T47D (cell line): Measurements from ENCODE around the gene LPA.
A peak's percentile ranks its signal among the peaks of the same experiment; 100 is the strongest.
"Not testable (repeated sequence)": the region's sequence is repeated elsewhere in the genome, so short reads cannot be mapped to it uniquely, and the experiment has no call there.

ENCODE experiments used
- DNase-seq, 2 experiments: peaks; one replicate each; pipeline versions ENCODE4 v3.0.0 to v3.0.0-alpha.2; 2011 to 2012; ENCODE audit warnings: low read depth in 1 of 2, low spot score in 1 of 2
- JUND ChIP-seq: IDR thresholded peaks from 2 replicates; pipeline ENCODE4 v1.6.1; 2012; ENCODE audit warnings: low read depth
- in situ Hi-C: cut with HindIII; loops from 2 replicates; pipeline ENCODE4 v1.10.0; 2016; ENCODE audit warnings: low sequenced_read_pairs, low pct_unique_long_range_greater_than_20kb

LPA gene

DNA sequence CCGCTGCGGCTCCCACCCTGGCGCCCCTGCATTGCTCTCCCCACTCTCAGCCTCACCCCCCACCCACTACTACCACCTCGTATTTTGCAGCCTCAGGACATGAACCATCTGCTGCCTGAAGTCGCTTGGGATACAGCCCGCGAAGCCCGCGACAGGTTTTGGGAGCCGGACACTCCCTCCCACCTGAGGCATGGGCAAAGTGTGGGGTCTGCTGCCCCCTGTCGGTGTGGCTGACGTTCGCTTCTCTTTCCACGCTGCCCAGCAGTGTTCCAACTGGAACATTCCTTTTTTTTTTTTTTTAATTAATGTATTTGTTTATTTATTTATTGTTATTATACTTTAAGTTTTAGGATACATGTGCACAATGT is 15.3 kb upstream of the LPA start:
- no peak for TF ChIP-seq JUND
- in situ Hi-C loops, result no loop called here
- DNase-seq, result no peak

DNA sequence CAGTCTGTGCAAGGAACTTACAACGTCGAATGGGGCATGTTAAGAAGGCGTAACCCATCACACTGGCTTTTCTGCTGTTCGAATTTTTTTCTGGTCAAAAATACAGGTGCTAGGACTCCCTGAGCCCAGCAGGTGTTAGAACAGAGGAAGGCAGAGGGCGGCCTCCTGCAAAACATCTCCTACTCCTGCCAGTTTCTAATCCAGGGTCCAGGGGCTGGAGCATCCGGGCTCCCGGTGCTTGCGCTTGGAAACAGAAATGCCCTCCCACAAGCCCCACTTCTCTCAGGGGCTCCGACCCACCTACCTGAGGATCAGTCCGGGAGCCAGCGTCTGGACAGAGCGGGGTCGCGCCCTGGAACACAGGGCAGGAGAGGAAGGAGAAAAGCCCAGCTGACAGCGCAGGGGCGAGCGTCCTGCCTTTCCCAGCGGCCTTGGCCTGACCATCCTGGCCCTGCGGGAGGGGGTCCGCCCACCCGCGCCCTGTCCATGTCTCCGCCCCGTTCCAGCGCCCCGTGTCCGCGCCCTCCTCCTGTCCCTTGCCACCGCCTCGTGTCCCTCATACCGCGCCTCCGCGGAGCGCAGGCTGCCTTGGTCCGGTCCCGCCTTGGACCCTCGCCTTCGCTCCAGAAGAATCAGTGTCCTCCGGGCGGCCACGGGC is 14.8 kb upstream of the LPA start:
- TF ChIP-seq JUND, result no peak
- DNase-seq, result no peak
- in situ Hi-C loops, result no loop called here

GRCh38 chr6:160678230-160678629 is 14.2 kb upstream of the LPA start:
- in situ Hi-C loops, result no loop called here
- no peak for TF ChIP-seq JUND
- no peak for DNase-seq

DNA sequence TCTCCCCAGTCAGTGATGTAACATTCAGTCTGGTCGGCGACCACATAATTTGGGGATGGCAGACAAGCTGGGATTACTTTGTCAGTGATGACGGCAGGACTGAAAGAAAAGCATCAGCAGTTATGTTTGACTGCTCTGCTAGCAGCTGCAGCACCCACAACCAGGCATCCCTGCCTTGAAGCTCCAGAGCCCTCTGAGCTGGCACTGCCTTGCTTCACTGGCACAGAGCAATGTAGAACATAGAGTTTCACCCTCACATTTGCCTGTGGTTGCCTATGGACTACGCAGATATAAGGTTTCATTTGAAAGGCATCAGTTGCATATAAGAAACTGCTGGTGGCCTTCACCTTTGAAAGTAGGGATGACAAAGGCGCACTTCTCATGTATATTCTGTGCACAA is 12.3 kb upstream of the LPA start:
- DNase-seq, in situ Hi-C loops: not testable (repeated sequence)

GRCh38 chr6:160668589-160668988 is 4.5 kb upstream of the LPA start:
- DNase-seq, result no peak
- in situ Hi-C loops, result no loop called here
- TF ChIP-seq JUND, result no peak

DNA sequence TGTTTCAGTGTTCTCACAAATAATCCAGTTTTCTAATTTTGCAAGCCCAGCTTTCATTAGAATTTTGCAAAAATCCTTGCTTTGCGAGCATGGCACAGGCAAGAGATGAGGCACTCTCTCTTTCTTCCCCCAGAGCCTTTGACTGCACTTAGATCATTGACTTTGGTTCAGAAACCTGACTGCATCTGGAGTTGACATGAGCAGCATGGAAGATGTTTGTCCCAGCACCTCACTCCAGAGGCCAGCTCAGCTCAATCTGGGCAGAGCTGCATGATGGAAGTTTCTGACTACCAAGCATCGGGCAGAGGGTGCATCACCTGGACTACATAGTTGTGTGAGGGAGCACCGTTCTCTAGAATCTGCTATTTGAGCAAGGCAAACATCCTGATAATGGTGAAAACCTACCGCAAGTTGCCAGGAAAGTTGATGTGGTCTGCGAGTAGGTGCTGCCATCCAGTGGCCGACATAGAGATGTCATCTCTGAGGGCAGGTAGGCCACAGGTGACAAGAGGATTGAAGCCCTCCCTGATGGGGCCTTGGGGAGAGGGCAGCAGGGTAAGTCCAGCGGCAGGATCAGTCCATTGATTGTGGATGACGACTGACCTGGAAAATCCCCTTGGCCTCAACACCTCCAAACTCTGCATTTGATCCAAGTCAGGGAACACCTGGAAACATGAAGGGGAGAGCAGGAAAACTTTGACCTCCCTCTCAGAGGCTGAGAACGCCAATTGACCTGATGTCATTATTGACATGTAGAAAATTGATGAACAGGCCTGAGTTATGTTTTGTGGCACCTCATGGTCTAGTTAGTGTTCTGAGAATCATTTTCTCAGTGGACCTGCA is 3.8 kb upstream of the LPA start:
- in situ Hi-C loops, result no loop called here
- no peak for TF ChIP-seq JUND
- DNase-seq, result peak; percentile 23 to 45

- in situ Hi-C loops, result no loop called here
- no peak for TF ChIP-seq JUND
- no peak for DNase-seq
These were observed 1.2 kb downstream of the LPA start for GRCh38 chr6:160662842-160663241.

GRCh38 chr6:160662429-160662828 is 1.6 kb downstream of the LPA start:
- DNase-seq, result no peak
- in situ Hi-C loops, result no loop called here
- TF ChIP-seq JUND, result no peak

DNA sequence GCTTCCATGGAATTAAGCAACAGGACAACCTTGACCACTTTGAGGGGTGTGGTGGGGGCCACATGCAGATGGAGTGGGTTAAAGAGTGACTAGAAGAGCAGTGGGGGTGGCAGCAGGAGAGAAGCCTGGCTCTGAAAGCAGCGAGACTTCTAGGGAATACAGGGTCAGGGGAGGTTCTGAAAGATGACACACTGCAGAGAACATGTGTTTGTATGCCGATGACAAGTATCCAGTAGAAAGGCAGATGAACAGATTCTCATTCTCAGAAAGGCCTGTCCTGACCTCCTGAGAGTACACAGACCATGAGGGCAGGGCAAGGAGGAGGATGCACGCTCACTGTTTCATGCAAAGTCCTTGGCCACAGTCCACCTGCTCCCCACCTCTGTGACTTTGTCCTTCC is 2.9 kb downstream of the LPA start:
- no peak for DNase-seq
- in situ Hi-C loops, result no loop called here
- no peak for TF ChIP-seq JUND

DNA sequence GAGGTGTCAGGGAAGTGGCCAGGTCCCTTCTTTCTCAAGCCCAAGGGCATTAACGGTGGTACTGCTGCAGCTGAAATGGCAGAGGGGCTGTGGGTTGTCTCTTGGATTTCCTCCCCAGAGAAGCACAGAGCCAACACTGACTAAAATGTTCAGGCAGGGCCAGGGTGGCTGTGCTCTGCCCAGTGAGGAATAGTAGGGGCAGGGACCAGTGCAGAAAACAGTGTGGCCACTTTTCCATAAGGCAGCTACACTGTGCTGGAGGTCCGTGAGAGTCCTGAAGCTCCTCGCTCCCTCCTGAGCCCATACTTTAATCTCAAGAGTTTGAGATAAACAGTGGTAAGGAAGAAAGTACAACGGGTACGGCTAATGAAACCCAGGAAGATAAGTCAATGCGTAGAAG is 4.5 kb downstream of the LPA start:
- TF ChIP-seq JUND, result no peak
- in situ Hi-C loops, result no loop called here
- DNase-seq, result no peak

- in situ Hi-C loops, result no loop called here
- TF ChIP-seq JUND, result no peak
- no peak for DNase-seq
These were observed 29.4 kb downstream of the LPA start for GRCh38 chr6:160634706-160635105.

- no peak for TF ChIP-seq JUND
- DNase-seq, result no peak
- in situ Hi-C loops, result no loop called here
These were observed 67.9 kb downstream of the LPA start for GRCh38 chr6:160595838-160596832.

DNA sequence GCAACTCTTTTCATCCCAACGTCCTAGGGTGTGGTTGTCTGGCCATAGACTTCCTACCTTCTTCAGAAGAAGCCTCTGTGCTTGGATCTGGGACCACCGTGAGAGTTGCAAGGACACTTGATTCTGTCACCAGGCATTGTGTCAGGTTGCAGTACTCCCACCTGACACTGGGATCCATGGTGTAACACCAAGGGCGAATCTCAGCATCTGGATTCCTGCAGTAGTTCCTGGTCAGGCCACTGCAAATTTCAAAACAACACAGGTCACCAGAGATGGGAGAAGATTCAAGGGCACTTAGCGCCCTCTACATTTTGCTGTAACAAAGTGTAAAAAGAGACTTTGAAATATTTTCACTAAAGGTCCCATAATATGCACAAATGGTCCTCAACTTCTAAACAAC is 68.8 kb downstream of the LPA start:
- DNase-seq, in situ Hi-C loops: not testable (repeated sequence)
